Natural killer cell (primary cell): Measurements from ENCODE around the gene PALM2AKAP2. TPM values are rescaled to one million over a fixed set of nuclear protein-coding genes. Genes with fewer than 3 reads are reported as not detected.

ENCODE experiments used
- ATAC-seq, 3 donors: fragments of 150-1000 bp in 2 of 3; fragments of 200-7000 bp in 1 of 3; cut with Tn5 transposase; 1 replicate in 1 of 3; 2 replicates in 2 of 3; pipeline ENCODE4 v1.10.0; 2021; ENCODE audit warnings: mild to moderate bottlenecking in 2 of 3, moderate library complexity in 2 of 3
- DNase-seq, 2 donors: peaks; one replicate each; pipeline versions ENCODE4 v3.0.0 to v3.0.0-alpha.2; 2013 to 2021; ENCODE audit warnings: mixed read lengths in 1 of 2
- H3K27ac ChIP-seq: one replicate; pipeline ENCODE4 v1.5.1; 2013; ENCODE audit warnings: mild to moderate bottlenecking, low read length
- H3K27me3 ChIP-seq: one replicate; pipeline ENCODE4 v1.6.1; 2013; ENCODE audit warnings: low read length; ENCODE audit not compliant: control insufficient read depth, insufficient read depth
- H3K36me3 ChIP-seq: one replicate; pipeline ENCODE4 v1.6.1; 2013; ENCODE audit warnings: low read length; ENCODE audit not compliant: control insufficient read depth, insufficient read depth
- H3K4me1 ChIP-seq: one replicate; pipeline ENCODE4 v1.6.1; 2013; ENCODE audit warnings: low read length; ENCODE audit not compliant: control insufficient read depth, insufficient read depth
- H3K4me3 ChIP-seq: one replicate; pipeline ENCODE4 v1.5.1; 2013; ENCODE audit warnings: low read length
- H3K9me3 ChIP-seq: one replicate; pipeline ENCODE4 v1.6.1; 2013; ENCODE audit warnings: low read length; ENCODE audit not compliant: control insufficient read depth, insufficient read depth
- H3K27ac Mint-ChIP-seq, 2 donors: one replicate each; pipeline ENCODE4 v1.8.0; 2022; ENCODE audit warnings: mild to moderate bottlenecking in 2 of 2, mixed read lengths in 2 of 2, moderate library complexity in 1 of 2
- H3K27me3 Mint-ChIP-seq, 2 donors: one replicate each; pipeline ENCODE4 v1.8.0; 2022; ENCODE audit warnings: low read depth in 2 of 2, mixed read lengths in 2 of 2
- H3K36me3 Mint-ChIP-seq: one replicate; pipeline ENCODE4 v1.8.0; 2022; ENCODE audit warnings: mixed read lengths
- H3K4me1 Mint-ChIP-seq, 2 donors: one replicate each; pipeline ENCODE4 v1.8.0; 2022; ENCODE audit warnings: mixed read lengths in 2 of 2
- H3K4me3 Mint-ChIP-seq: one replicate; pipeline ENCODE4 v1.8.0; 2022; ENCODE audit warnings: mild to moderate bottlenecking, moderate library complexity, mixed read lengths
- H3K9me3 Mint-ChIP-seq, 2 donors: one replicate each; pipeline ENCODE4 v1.8.0; 2022; ENCODE audit warnings: mixed read lengths in 2 of 2
- WGBS: methylation state at CpG from one replicate; pipeline ENCODE4 v1.1.7; 2013; ENCODE audit warnings: missing lambda C conversion rate; ENCODE audit not compliant: insufficient coverage; 5-methylcytosine and 5-hydroxymethylcytosine counted together
- intact Hi-C: fragments of 100-400 bp; cut with micrococcal nuclease; formaldehyde crosslinking; loops from one replicate; pipeline ENCODE4 v1.14.2; 2022
- total RNA-seq, 4 donors: library from RNA; stranded (reverse); fragments of 120-200 nt in 1 of 4; gene quantifications; one replicate each; pipeline versions ENCODE4 v1.2.3 to v1.2.4, GENCODE V29; 2013 to 2022
- TF ChIP-seq, protein P1 (sequence below): fragments of 200-600 bp; IDR thresholded peaks from one replicate; pipeline ENCODE4 v1.8.0; 2022; ENCODE audit warnings: antibody characterized with exemption

The PALM2AKAP2 gene
- total RNA-seq, 3 donors from 2014 or later (not counting 1 experiment from before 2014, with no cell fraction given) = not detected

- DNase-seq = no peak
Measured at GRCh38 chr9:109812818-109813281, 32.9 kb downstream of the PALM2AKAP2 start.

GRCh38 chr9:109813303-109813702 is 33.3 kb downstream of the PALM2AKAP2 start:
- Histone ChIP-seq H3K36me3 (no peaks in the 10 kb centered on the region), H3K4me3 (no peak overlapping the region), H3K9me3 (no peaks in the 10 kb centered on the region), H3K27ac (no peak overlapping the region), H3K27me3 (no peaks in the 10 kb centered on the region), H3K4me1 (no peaks in the 10 kb centered on the region)
- Mint-ChIP-seq H3K27ac (no peak overlapping the region), H3K36me3 (no peaks in the 10 kb centered on the region), H3K9me3 (peaks cover 0 to 6% of the 10 kb centered on the region in 2 donors), H3K4me1 (peaks cover 0 to 6% of the 10 kb centered on the region in 2 donors), H3K4me3 (no peak overlapping the region), H3K27me3 (peaks cover 7 to 11% of the 10 kb centered on the region in 2 donors)
- ATAC-seq (no peak), DNase-seq (no peak)
- intact Hi-C loops = no loop called here
- 87% methylated on average over 4 of the region's 4 CpGs for WGBS
- TF ChIP-seq, protein P1, sequence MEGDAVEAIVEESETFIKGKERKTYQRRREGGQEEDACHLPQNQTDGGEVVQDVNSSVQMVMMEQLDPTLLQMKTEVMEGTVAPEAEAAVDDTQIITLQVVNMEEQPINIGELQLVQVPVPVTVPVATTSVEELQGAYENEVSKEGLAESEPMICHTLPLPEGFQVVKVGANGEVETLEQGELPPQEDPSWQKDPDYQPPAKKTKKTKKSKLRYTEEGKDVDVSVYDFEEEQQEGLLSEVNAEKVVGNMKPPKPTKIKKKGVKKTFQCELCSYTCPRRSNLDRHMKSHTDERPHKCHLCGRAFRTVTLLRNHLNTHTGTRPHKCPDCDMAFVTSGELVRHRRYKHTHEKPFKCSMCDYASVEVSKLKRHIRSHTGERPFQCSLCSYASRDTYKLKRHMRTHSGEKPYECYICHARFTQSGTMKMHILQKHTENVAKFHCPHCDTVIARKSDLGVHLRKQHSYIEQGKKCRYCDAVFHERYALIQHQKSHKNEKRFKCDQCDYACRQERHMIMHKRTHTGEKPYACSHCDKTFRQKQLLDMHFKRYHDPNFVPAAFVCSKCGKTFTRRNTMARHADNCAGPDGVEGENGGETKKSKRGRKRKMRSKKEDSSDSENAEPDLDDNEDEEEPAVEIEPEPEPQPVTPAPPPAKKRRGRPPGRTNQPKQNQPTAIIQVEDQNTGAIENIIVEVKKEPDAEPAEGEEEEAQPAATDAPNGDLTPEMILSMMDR = no peak

More at GRCh38 chr9:109812818-109813281, 32.9 kb downstream of the PALM2AKAP2 start:
- TF ChIP-seq, protein P1 = no peak
- Mint-ChIP-seq H3K36me3 (no peaks in the 10 kb centered on the region), H3K4me1 (peaks cover 0 to 6% of the 10 kb centered on the region in 2 donors), H3K27me3 (peaks cover 7 to 11% of the 10 kb centered on the region in 2 donors), H3K27ac (no peak overlapping the region), H3K4me3 (no peak overlapping the region), H3K9me3 (peaks cover 0 to 6% of the 10 kb centered on the region in 2 donors)
- Histone ChIP-seq H3K27me3 (no peaks in the 10 kb centered on the region), H3K4me1 (no peaks in the 10 kb centered on the region), H3K27ac (no peak overlapping the region), H3K9me3 (no peaks in the 10 kb centered on the region), H3K36me3 (no peaks in the 10 kb centered on the region), H3K4me3 (no peak overlapping the region)
- intact Hi-C loops = no loop called here
- ATAC-seq = no peak
- 86% methylated on average over 1 of the region's 1 CpG for WGBS

- intact Hi-C loops = no loop called here
- H3K4me3 ChIP-seq = no peak overlapping the region
- Mint-ChIP-seq H3K27ac (no peak overlapping the region), H3K9me3 (peaks cover 0 to 6% of the 10 kb centered on the region in 2 donors), H3K36me3 (no peaks in the 10 kb centered on the region), H3K4me3 (no peak overlapping the region), H3K4me1 (peaks cover 0 to 6% of the 10 kb centered on the region in 2 donors), H3K27me3 (peaks cover 7 to 11% of the 10 kb centered on the region in 2 donors)
- no peaks in the 10 kb centered on the region for H3K4me1 ChIP-seq
- ATAC-seq (no peak), DNase-seq (no peak)
- H3K36me3 ChIP-seq = no peaks in the 10 kb centered on the region
- no peaks in the 10 kb centered on the region for H3K27me3 ChIP-seq
- TF ChIP-seq, protein P1 = no peak
- WGBS = 87% methylated on average over 6 of the region's 6 CpGs
- no peak overlapping the region for H3K27ac ChIP-seq
- H3K9me3 ChIP-seq = no peaks in the 10 kb centered on the region
Measured at GRCh38 chr9:109813829-109814228, 33.8 kb downstream of the PALM2AKAP2 start.

- Histone ChIP-seq H3K27me3 (no peaks in the 10 kb centered on the region), H3K36me3 (no peaks in the 10 kb centered on the region), H3K4me1 (no peaks in the 10 kb centered on the region), H3K9me3 (no peaks in the 10 kb centered on the region), H3K27ac (no peak overlapping the region), H3K4me3 (no peak overlapping the region)
- intact Hi-C loops = no loop called here
- no peaks in the 10 kb centered on the region for H3K36me3 Mint-ChIP-seq
- TF ChIP-seq, protein P1 = no peak
- H3K4me3 Mint-ChIP-seq = no peak overlapping the region
- peaks cover 2 to 6% of the 10 kb centered on the region in 2 donors for H3K27me3 Mint-ChIP-seq
- peaks cover 0 to 3% of the 10 kb centered on the region in 2 donors for H3K9me3 Mint-ChIP-seq
- peaks cover 0 to 6% of the 10 kb centered on the region in 2 donors for H3K4me1 Mint-ChIP-seq
- ATAC-seq = no peak
- no peak overlapping the region for H3K27ac Mint-ChIP-seq
- no peak for DNase-seq
Measured at GRCh38 chr9:109815366-109815947, 35.5 kb downstream of the PALM2AKAP2 start.
